Hematopoietic multipotent progenitor cell (in vitro differentiated cells): ENCODE results near the gene REC8. TPM values are rescaled to one million over a fixed set of nuclear protein-coding genes. Genes with fewer than 3 reads are reported as not detected.

Source experiments
- DNase-seq, 3 donors: peaks; one replicate each; pipeline ENCODE4 v3.0.0-alpha.2; 2011 to 2015; ENCODE audit warnings: low read depth in 2 of 3, low spot score in 2 of 3
- total RNA-seq: library from RNA; depleted of rRNA; stranded (reverse); fragments of >200 nt; gene quantifications from one replicate; pipeline ENCODE4 v1.2.3, GENCODE V29; 2012

The REC8 gene
- total RNA-seq, 1 donor: 47.1 TPM

DNA sequence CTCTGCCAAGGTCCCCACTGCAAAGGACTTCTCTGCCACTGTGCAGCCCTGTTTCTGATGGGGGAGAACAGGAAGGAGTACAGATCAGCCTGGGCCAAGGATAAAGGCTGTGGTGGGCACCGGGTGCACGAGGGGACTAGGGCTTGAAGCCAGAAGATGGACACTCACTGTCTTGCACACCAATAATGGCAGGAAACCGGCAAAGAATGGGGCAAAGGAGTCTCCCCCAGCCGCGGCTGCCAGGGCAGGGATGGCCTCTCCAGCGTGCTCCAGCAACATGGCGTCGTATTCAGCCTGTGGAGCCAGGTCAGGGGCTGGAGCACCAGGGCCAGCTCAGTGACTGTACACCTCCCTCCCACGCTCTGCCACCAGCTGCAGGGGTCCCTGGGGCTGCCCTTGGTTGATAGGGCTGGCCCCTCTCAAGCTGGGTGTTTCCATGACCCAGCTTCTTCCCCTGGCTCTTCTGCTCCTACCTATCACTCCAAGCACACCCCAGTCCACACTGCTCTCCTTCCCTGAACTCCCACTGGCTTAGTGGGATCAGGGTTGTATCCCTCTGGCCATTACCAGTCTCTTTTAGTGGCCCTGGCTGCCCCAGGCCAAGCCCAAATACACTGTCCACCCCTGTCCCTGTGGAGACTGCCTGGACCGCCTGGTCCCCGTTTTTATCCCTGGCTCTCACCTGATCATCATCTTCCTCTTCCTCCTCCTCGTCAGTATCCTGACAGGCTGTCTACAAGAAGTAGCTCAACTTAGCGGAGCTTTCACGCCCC lies 10.4 kb downstream of the REC8 start:
- no peak for DNase-seq

DNA sequence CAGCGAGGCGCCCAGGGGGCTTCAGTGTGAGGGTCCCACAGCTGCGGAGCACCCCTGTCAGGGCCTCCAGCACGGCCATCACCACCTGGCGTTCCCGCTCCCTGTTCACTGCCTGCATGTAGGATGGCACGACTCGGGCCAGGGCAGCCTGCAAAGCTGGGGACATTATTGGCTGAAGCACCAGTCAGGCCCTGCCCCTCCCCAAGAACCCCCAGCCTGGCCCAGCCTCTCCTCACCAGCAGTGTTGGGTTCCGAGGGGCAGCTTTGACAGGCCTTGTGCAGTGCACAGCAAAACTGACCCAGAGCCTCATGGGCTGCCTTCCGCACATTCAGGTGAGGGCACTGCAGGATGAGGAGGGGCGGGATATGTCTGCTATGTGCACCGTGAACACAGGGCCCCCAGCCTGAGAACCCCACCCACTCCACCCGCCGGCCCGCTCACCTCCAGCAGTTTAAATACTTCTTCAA lies 11.2 kb downstream of the REC8 start:
- no peak for DNase-seq

DNA sequence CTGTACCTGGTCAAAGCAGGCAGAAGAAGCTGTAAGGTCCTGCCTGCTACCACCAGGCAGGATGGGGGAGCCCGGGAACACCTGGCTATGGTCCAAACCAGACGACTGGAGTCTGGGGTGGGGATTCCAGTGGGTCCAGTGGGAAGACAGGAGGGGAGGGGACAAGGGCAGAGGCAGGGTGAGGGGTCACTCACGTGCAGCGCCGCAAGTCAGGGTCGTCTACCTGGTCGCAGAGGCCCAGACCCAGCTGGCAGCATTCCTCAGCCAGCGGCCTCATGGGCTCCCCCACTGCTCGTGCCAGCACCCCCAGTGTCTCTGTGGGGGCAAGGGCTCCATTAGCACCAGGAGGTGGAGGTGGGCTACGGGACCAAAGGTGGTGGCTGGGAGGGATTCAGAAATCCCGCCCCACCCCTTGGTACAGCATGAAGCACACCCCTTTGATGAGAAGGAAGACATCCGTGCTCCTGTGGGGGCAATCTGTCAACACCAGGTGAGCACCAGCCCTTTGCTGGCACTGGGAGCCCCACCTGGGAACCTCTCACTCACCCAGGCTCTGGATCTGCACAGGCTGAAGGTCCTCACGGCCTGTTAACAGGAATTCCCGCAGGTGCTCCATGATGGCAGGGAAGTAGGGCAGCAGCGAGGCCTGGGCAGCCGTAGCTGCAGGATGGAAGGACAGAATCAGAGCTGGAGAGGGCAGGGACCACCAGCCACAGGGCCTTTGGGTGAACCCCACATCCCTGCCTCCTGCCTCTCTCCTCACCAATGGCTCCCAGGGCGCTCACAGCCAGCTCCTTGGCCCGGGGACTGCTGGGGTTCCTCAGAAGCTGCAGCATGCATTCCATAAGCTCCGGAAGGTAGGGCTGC lies 12.5 kb downstream of the REC8 start:
- no peak for DNase-seq

DNA sequence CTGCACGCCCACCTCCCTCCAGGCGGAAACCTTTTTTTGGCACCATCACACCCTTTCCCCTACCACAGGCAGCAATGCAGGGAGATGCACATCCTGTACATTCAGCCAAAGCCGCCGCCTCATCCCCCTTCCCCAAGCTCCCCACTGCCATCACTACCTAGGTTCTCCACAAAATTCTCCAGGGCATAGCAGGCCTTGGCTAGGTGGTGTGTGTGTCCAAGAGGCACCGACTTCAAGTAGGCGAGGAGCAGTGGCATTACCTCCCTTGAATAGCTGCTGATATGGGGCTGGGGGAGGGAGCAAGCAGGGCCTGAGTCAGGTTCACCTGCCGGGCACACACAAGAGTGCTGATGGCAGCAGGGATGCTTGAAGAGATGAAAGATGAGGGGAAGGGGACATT lies 13.1 kb downstream of the REC8 start:
- DNase-seq: no peak

DNA sequence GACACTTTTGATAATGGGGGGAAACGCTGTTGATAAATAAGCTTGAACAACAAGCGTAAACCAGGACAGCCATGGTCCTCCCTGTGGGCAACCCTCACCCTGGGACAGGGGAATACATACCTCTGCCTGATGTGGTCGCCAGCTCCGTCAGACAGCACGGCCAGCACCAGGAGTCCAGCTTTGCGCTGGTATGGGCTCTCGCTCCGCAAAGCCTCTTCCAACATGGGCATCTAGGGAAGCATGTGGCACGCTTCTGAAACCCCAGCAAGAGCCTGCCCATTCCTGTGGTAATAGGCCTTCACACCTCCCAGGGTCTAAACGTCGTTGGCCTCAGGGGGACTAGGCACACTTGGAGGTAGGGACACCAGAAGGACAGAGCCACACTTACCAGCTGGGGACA lies 13.9 kb downstream of the REC8 start:
- no peak for DNase-seq

DNA sequence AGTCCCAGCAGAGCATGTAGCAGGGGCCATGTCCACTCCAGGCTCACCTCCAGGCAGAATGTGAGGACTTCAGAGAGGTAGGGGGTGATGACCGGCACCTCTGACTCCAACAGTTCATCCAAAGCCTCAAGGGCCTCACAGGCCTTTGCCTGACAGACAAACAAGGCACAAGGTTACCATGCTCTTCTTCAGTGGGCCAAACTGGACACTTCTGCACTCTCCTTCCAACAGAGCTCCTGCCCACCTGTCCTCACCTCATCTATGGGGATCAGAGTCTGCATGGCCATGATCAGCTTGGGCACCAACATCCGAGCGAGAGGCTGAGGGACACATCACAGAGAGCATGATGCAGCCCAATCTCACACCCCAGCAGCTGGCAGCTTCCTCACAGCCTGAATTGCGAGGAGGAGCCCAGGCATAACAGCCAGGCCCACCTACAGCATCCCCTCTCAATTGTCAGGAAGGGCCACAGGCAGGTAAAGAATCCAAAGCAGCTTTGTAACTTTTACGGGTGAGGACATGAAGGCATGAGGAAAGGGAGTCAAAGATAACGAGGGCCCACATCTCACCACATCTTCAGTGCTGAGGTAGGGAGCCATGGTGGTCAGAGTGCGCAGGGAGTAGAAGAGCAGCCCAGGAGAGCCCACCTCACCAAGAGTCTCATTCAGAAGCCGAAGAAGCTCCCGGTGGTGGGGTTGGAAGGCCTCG lies 15.1 kb downstream of the REC8 start:
- no peak for DNase-seq

DNA sequence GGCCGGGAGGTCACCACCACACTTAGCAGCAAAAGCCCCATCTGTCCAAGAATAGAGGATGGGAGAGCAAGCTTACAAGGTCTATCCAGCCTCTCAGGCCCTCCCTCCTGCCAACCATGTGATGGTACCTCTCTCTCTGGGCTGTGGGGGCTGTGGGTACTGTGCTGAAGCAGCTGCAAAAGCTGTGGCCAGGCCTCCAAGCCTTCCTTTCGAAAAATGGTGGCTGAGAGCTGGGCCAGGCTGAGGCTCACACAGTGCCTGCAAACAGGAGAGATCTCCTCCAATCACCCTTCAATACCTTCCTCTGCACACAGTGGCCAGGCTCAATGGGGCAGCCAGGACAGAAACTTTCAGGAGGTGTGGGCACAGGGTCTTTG lies 15.6 kb downstream of the REC8 start:
- no peak for DNase-seq

DNA sequence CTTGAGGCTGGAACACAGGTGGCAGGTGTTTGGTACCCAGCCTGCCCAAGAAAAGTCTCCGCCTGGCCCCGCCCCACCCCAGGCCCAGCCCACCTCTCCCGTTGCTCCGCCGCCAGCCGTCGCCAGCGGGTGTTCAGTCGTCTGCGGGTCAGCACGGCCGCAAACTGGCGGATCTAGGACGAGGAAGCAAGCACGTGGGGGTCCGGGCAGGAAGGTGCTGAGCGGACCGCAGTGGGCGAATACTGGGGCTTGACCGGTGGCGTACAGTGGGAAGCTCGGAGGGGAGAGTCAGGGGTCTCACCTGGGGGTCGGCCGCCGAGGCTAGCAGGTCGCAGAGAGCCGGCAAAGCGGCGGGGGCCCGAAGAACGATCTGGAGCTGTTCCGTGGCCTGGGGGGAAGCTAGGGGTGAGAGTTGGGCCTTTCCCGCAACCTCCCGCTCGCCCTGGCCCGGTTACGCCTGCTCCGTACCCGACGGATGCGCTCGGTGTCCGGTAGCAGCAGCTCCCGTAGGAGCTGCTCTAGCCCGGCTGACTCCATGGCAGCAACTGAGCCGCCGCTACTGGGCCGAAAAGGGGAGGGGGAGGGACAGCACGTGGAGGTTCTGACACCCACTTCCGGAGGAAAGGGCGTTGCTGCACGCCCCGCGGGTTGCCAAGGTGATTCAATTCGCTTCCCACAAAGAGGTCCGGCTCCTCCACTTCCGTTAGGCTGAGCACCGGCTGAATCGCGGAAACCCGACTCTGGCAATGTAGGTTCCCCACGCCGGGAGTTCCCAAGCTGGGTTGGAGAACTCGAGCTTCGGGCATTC lies 16.6 kb downstream of the REC8 start, which contains the start of gene IPO4:
Gene IPO4, minus strand, starts transcription at position 566 of the 808 bp plus-strand sequence. Its CDS starts 29 bp downstream, at position 537.
- peak; percentile 86 to 97 (median 97) for DNase-seq

DNA sequence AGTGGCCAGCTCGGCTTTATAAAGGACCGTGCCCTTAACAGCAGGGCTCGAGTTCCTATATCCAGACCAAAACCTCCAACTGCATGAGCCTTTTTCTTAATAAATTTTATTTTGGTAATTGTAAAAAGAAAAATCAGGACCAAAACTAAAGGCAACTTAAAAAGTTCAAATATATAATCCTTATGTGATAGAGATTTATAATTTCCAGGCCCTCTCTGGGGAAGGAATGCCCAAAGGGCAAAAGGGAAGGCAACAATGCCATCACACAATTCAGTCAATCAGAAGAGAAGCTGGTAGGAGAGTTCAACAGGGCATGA lies 17.1 kb downstream of the REC8 start:
- no peak for DNase-seq

DNA sequence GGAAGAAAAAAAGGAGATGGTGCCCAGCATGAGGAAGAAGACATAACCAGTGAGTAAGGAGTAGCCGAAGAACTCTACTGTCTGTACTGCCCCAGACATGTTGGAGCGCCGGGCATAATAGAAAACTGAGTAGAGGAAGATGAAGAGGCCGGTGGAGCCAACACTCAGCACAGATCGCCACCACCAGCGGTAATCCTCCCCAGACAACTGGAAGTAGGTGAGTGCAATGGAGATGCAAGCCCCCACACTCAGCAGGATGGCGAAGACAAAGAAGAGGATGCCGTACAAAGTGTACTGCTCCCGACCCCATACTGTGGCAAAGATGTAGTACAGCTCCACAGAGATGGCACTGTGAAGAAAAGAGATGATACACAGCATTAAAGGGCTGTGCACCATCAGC lies 17.6 kb downstream of the REC8 start:
- no peak for DNase-seq

DNA sequence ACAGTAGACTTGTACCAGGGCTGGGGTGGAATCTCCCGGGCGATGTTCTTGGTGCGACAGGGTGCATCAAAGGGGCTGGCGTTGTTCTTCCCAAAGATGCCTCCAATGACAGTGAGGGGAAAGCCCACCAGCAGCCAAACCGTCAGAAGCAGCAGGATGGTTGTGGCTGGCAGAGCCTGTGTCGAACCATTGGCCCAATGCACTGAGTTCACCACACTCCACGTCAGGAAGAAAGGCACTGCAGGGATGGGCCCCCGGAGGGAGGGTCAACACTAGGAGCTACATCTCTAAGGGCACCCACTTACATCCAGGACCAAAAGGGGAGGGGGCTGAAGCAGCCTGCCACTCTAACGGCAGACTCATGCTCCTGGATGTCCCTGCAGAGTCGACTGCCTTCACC lies 18.5 kb downstream of the REC8 start:
- DNase-seq: no peak

DNA sequence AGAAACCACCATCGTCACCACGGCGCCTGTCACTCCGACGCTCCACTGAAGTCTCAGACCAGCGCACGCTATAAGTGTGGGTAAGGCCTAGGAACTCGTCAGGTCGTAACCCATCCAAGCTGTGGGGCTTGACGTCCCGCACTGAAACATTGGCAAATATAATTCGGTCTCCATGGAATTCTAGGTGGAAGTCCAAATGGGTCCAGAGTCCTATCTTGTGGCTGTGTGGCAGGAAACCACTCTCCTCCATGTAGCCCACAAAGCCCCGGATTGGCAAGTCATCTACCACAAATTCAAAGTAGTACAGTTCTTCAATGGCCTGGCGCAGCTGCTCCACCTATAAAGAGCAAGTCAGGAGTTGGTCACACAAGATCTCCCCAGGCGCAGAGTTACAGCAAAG lies 21.1 kb downstream of the REC8 start:
- DNase-seq: no peak

DNA sequence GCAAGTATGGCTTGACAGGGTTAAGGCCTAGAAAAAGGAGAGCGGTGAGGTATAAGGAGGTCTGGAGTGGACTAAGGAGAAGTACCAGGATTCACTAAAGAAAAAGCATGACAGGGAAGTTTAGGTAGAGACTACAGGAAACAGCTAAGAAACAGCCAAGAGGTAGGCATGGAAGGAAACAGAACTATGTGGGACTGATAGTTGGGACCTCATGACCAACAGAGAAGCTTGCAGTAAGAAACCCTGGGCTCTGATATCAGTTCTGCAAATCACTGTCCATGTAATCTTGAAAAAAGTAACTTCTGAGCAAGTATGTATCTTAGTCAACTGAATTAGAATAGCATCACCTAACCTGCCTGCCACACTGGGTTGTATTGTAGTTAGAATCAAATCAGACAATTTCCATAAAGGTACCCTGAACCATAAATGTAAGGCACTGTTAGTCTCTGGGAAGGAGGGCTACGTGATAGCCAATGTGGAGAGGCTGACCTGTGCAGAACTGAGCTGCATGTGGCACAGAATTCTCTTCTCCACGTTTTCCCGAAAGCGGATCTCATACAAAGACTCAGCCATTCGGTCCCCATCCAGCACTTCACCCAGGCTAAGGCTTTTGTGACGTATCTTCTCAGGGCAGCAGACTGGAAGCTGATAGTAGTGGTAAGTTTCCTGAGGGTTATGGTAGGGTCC lies 22.4 kb downstream of the REC8 start:
- DNase-seq: no peak

DNA sequence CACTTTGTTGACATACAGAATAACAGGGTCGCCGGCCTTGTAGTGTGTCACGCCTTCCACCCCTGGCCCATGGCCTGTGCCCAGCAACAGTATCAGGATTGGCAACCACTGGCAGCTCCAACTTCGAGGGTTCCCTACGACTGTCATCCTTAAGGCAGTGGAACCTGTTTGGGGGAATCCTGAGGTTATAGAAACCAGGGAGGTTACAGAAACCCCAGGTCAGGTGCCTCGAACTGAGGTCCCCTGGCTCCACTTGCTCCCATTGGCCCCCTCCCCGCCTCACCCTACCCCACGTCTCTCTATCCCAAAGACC lies 22.9 kb downstream of the REC8 start:
- no peak for DNase-seq

DNA sequence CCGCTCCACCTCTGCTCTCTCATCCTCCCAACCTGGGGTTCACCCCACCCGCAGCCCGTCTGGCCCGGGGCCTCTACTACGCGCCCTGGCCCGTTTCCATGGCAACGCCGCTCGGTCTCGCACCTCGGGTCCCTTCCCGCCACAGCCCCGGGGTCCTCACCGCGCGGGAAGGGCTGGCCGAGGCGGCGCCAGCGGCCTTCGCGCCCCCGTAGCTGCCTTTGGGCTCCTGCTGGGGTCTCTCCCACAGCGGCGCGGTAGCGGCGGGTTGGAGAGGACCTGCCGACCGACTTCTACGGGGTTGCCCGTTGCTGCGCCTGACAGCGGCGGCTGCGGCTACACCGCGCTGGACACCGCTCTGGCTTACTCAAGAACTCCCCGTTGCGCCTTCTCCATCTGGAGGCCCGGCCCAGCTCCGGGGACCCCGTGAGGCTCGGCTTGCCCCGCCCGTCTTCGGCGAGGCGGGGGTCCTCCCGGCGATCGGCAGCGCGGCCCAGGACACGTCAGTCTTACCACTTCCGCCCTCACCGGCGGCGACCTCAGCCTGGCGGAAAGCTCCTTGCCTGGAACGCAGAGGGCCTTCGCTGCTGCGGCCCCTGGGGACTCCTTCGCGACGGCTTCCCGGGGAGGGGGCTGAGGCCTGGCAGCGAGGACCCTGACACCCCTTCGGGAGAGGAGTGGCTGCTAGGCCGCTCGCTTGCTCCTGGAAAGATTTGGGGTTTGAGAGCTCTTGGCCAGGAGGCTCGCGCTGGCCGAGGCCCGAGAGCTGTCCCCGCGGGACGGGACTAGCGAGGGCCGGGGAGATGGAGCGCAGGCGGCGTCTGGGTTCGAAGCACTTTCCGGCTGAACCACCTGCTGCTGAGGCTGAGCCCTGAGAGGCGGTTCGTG lies 23.5 kb downstream of the REC8 start, which contains the start of gene TM9SF1:
Gene TM9SF1, minus strand, starts transcription at position 256 of the 885 bp plus-strand sequence. CDS start 422 bp downstream, outside the sequence.
- peak; percentile 80 to 92 (median 90) for DNase-seq

DNA sequence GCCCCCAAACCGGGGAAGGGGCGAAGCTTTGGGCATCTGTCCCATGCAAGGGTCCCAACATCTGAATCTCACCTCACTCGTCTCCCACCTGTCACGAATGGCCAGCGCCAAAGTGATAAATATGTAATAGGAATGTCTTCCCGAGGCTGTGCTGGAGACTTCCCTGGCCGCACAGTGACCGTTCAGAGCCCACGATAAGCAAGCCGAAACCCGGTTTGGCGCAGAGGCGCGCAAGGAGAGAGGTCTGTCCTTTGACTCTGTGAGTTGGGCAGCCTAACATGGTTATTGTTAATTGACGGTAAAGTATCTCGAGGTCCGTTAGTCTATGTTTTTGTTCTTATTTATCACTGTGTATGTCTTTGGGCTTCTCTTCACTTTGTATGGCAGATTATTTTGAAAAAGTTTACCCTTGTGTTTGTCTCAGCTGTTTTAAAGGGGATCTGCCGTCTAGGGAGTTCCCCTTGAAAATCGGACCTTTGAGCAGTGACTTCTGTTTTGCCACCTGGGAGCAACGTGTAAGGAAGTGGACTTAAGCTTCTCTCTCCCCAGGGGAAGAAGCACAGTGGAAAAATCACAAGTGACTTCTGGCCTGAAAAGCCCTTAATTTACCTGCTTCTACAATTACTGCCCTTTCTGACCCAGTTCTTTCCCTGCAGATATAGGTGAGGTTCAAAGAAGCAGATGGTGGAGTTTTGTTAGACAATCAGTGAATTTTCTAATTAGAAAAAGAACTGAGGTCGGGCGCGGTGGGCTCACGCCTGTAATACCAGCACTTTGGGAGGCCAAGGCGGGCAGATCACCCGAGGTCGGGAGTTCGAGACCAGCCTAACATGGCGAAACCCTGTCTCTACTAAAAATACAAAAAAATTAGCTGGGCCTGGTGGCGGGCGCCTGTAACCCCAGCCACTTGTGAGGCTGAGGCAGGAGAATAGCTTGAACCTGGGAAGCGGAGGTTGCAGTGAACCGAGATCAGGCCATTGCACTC lies 24.5 kb downstream of the REC8 start:
- DNase-seq: peak in 1 of 3 donors; percentile 26

DNA sequence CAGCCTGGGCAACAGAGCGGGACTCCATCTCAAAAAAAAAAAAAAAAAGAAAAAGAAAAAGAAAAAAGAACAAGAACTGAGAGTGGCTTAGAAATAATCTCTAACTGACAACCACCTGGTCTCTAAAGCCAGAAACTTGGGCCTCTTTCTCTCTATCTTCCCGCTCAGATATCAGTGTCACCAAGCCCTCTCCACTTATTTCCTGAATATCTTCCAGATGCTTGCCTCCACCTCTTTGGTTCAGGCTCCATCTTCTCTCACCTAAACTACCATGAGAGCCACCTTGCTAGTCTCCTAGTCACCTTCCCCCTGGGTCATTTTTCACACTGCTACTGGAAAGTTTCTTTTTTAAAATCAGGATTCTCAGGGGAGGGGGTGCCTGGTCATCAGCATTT lies 25.2 kb downstream of the REC8 start:
- DNase-seq: no peak
